Measurements from ENCODE around the gene RNF225. TPM values are rescaled to one million over a fixed set of nuclear protein-coding genes. Genes with fewer than 3 reads are reported as not detected.

RNF225 gene
- total RNA-seq, 4 donors from 2014 or later: not detected

DNA sequence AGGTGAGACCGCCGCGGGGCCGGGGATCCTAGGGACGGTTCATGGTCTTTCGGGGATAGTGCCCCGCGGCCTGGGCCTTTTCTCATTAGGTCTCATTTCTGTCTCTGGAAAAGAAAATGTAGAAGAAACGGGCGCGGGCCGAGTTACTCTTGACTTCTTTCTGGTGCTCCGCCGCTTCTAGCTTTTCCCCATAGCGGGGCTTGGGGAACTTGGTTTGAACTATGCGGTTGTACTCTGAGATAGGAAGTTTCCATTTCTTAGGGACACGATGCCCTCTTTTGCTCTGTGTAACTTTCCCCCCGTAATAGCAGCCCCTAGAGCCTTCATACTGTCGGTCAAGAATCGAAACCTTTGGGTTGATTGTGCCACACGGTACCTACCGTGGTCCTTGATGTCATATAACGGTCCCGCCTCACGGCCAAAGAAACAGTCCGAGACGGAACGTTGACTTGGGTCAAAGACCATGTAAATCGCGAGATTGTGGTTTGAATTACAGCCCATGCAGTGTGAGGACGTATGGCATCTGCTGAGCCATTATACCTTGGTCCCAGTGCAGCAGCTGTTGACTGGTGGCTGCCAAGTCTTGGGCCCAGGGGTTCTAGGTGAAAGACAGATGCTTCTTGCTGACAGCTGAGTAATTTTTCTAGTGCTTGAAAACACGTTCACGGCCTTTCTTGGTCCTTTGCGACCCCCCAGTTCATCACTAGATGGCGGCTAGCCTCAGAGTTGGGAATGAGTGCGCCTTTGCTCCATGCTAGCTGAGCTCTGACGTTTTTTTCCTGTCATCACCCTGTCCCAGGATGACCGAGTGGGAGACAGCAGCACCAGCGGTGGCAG, 7.9 kb upstream of the RNF225 start:
- TF ChIP-seq, protein P1, sequence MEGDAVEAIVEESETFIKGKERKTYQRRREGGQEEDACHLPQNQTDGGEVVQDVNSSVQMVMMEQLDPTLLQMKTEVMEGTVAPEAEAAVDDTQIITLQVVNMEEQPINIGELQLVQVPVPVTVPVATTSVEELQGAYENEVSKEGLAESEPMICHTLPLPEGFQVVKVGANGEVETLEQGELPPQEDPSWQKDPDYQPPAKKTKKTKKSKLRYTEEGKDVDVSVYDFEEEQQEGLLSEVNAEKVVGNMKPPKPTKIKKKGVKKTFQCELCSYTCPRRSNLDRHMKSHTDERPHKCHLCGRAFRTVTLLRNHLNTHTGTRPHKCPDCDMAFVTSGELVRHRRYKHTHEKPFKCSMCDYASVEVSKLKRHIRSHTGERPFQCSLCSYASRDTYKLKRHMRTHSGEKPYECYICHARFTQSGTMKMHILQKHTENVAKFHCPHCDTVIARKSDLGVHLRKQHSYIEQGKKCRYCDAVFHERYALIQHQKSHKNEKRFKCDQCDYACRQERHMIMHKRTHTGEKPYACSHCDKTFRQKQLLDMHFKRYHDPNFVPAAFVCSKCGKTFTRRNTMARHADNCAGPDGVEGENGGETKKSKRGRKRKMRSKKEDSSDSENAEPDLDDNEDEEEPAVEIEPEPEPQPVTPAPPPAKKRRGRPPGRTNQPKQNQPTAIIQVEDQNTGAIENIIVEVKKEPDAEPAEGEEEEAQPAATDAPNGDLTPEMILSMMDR (IDR thresholded peaks at IDR 0.05; ENCODE audit: low read depth): no peak

DNA sequence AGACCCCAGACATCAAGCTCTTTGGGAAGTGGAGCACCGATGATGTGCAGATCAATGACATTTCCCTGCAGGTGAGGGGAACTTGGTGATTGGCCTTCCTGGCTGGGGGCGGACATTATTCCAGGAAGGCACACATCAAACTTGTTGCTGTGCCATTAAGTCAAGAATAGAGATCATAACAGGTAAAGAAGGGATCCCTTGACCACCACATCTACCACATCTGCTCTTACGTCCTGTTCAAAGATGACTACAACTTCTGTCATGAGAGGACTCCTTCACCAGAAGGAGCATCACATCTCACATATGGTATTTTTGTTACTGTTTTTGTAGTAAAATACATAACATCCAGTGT, 7.3 kb upstream of the RNF225 start:
- TF ChIP-seq, protein P1 (IDR thresholded peaks at IDR 0.05; ENCODE audit: low read depth): no peak

DNA sequence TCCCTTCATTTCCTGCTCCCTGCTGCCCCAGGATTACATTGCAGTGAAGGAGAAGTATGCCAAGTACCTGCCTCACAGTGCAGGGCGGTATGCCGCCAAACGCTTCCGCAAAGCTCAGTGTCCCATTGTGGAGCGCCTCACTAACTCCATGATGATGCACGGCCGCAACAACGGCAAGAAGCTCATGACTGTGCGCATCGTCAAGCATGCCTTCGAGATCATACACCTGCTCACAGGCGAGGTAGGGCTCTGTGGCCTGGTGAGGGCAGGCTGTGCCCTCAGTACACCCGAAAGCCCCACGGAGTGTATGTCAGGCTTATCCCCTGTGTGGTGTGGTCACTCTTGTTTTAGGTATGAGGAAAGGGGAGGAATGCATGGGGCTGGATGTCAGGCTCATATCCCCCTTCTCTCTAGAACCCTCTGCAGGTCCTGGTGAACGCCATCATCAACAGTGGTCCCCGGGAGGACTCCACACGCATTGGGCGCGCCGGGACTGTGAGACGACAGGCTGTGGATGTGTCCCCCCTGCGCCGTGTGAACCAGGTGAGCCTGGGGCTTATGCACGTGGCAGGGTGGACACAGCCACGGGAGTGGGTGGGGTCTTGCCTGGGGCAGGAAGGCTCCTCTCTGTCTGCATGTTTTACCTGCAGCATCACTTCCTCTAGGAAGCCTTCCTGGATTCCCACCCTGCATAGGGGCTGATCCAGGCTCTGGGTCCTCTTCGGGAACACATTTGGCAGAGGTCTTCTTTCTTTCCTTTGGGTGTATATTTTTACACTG, 2.3 kb upstream of the RNF225 start:
- TF ChIP-seq, protein P1 (IDR thresholded peaks at IDR 0.05; ENCODE audit: low read depth): no peak

DNA sequence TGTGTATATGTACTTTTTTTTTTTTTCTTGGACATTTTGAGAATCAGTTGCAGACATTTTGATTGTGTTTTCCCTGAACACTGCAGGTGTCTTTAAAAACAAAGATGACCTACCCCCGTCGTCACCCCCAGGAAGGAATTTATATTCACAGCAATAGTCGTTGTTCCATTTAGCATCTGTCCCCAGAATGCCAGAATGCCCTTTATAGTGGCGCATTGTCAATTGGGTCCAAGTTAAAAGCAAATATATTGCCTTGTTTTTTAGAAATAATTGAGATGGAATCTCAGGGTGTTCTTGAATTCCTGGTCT, 1.8 kb upstream of the RNF225 start:
- TF ChIP-seq, protein P1 (IDR thresholded peaks at IDR 0.05; ENCODE audit: low read depth): no peak

DNA sequence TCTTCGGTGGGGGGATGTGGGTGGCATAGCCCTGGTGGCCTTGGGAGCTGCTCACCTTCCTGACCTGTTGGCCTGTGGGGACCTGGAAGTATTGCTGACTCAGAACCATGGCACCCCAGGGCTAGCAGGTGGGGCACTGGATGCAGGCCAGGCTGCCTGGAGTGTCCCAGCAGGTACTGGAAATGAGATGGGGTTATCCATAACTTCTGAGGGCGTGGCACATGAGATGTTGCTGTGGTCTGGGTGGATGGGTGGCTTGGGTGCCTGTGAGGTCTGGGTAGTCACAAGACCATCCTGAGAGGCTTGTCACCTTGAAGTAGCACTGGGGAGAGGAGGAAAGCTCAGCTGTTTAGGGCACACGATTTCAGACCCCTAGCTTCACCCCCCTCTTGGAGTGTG, 636 bp upstream of the RNF225 start:
- TF ChIP-seq, protein P1 (IDR thresholded peaks at IDR 0.05; ENCODE audit: low read depth): no peak

DNA sequence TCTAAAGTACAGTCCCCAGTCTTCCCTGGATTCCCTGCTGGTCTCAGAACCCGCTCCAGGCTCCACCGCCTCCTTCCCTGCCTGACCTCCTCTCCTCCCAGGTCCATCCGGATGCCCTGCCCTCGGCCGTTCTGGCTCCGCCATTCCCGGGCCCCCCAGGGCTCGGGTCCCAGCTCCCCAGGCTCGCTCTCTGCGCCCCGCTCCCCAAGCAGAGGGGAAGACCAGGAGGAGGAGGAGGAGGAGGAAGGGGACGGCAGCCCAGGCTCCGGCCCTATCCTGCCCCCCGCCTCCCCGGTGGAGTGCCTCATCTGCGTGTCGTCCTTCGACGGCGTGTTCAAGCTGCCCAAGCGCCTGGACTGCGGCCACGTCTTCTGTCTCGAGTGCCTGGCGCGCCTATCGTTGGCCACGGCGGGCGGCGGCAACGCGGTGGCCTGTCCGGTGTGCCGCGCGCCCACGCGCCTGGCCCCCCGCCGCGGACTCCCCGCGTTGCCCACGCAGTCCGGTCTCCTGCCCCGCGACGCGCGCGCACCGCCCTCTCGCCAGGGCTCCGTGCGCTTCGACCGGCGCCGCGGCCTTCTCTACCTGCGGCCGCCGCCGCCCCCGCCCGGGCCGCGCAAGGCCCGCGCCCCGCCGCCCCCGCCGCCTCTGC, 647 bp downstream of the RNF225 start:
- TF ChIP-seq, protein P1 (IDR thresholded peaks at IDR 0.05; ENCODE audit: low read depth): no peak
